KMS-11 (cell line): ENCODE results near the gene LRRC4C.

Source experiments
- H2AFZ ChIP-seq: fragments of 200-600 bp; sonication (generic); 2 replicates; pipeline ENCODE4 v1.6.1; 2016; ENCODE audit warnings: antibody characterized with exemption, mixed run types, low read depth
- H3K27ac ChIP-seq: fragments of 200-600 bp; sonication (generic); 2 replicates; pipeline ENCODE4 v1.6.1; 2016; ENCODE audit warnings: mild to moderate bottlenecking, mixed run types
- H3K27me3 ChIP-seq: fragments of 200-600 bp; sonication (generic); 2 replicates; pipeline ENCODE4 v1.6.1; 2017; ENCODE audit warnings: mild to moderate bottlenecking, low read depth, mixed run types, moderate library complexity; ENCODE audit not compliant: insufficient read depth
- H3K36me3 ChIP-seq: fragments of 200-600 bp; sonication (generic); 2 replicates; pipeline ENCODE4 v1.6.1; 2017; ENCODE audit warnings: mild to moderate bottlenecking, mixed run types; ENCODE audit not compliant: insufficient read depth
- H3K4me1 ChIP-seq: fragments of 200-600 bp; sonication (generic); 2 replicates; pipeline ENCODE4 v1.6.1; 2016; ENCODE audit warnings: mild to moderate bottlenecking, low read depth, mixed run types; ENCODE audit not compliant: poor library complexity, severe bottlenecking
- H3K4me2 ChIP-seq: fragments of 200-600 bp; sonication (generic); 2 replicates; pipeline ENCODE4 v1.7.0; 2016; ENCODE audit warnings: mild to moderate bottlenecking, mixed run types
- H3K4me3 ChIP-seq: fragments of 200-600 bp; sonication (generic); IDR thresholded peaks from 2 replicates; pipeline ENCODE4 v1.6.1; 2017; ENCODE audit warnings: low read depth, low read length, mixed read lengths; ENCODE audit not compliant: insufficient read depth
- H3K79me2 ChIP-seq: fragments of 200-600 bp; sonication (generic); 2 replicates; pipeline ENCODE4 v1.6.1; 2016; ENCODE audit warnings: low read depth, mixed run types; ENCODE audit not compliant: insufficient read depth
- H3K9ac ChIP-seq: fragments of 200-600 bp; sonication (generic); 2 replicates; pipeline ENCODE4 v1.6.1; 2016; ENCODE audit warnings: mild to moderate bottlenecking, mixed run types
- H4K20me1 ChIP-seq: fragments of 200-600 bp; sonication (generic); 2 replicates; pipeline ENCODE4 v1.6.1; 2016; ENCODE audit warnings: mild to moderate bottlenecking, mixed run types; ENCODE audit not compliant: insufficient read depth
- TF ChIP-seq, protein P1 (sequence below): fragments of 200-600 bp; sonication (generic); conservative IDR thresholded peaks from 2 replicates; pipeline ENCODE4 v1.6.1; 2017; ENCODE audit warnings: low read depth, mild to moderate bottlenecking, antibody characterized with exemption, low read length, moderate library complexity, mixed read lengths

The LRRC4C gene

DNA sequence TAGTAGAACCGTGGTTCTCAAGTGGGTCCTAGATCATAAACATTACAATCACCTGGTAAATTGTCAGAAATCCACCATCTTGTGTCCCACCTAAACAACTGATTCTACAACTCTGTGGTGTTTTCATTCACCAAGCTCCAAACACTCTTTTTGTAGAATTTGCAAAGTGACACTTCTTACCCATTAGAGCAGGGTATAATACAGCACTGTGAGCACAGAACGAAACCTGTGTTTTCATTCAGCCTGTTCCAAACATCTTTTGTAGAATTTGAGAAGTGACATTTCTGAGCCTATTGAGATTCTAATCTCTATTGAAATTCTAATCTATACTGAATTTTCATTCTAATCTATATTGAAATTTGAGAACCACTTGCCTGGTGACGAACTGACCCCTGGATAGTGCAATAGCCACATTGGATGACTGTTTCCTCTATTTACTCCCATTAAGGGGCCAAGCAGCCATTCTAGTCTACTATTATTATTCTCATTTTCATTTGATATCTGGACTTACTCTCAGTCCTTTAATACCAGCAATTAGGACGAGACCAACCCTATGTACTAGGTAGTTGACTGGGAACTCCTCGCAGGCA is 616.6 kb downstream of the LRRC4C start:
- no peak overlapping the region for H2AFZ ChIP-seq
- H3K4me2 ChIP-seq, result no peak overlapping the region
- H3K4me1 ChIP-seq, result no peaks in the 10 kb centered on the region
- TF ChIP-seq, protein P1, sequence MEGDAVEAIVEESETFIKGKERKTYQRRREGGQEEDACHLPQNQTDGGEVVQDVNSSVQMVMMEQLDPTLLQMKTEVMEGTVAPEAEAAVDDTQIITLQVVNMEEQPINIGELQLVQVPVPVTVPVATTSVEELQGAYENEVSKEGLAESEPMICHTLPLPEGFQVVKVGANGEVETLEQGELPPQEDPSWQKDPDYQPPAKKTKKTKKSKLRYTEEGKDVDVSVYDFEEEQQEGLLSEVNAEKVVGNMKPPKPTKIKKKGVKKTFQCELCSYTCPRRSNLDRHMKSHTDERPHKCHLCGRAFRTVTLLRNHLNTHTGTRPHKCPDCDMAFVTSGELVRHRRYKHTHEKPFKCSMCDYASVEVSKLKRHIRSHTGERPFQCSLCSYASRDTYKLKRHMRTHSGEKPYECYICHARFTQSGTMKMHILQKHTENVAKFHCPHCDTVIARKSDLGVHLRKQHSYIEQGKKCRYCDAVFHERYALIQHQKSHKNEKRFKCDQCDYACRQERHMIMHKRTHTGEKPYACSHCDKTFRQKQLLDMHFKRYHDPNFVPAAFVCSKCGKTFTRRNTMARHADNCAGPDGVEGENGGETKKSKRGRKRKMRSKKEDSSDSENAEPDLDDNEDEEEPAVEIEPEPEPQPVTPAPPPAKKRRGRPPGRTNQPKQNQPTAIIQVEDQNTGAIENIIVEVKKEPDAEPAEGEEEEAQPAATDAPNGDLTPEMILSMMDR, result no peak
- H3K36me3 ChIP-seq, result no peaks in the 10 kb centered on the region
- H3K9ac ChIP-seq, result no peak overlapping the region
- H4K20me1 ChIP-seq, result no peaks in the 10 kb centered on the region
- H3K27me3 ChIP-seq, result no peaks in the 10 kb centered on the region
- no peaks in the 10 kb centered on the region for H3K79me2 ChIP-seq
- H3K27ac ChIP-seq, result no peak overlapping the region
- H3K4me3 ChIP-seq, result no peak overlapping the region

DNA sequence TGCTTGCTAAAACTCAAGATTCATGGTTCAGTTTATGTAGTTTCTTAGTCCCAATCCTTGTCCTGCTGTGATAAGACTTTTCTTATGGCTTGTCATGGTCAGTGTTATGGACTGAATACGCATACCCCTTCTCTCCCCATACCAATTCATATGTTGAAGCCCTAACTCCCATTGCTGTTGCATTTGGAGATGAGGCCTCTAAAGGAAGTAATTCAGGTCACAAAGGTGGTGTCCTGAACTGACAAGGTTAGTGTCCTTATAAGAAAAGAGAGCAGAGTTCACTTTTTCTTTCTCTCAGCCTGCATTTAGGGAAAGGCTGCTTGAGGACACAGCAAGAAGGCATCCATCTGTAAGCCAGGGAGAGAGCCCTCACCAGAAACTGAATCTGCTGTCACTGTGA is 618.2 kb downstream of the LRRC4C start:
- no peaks in the 10 kb centered on the region for H3K36me3 ChIP-seq

DNA sequence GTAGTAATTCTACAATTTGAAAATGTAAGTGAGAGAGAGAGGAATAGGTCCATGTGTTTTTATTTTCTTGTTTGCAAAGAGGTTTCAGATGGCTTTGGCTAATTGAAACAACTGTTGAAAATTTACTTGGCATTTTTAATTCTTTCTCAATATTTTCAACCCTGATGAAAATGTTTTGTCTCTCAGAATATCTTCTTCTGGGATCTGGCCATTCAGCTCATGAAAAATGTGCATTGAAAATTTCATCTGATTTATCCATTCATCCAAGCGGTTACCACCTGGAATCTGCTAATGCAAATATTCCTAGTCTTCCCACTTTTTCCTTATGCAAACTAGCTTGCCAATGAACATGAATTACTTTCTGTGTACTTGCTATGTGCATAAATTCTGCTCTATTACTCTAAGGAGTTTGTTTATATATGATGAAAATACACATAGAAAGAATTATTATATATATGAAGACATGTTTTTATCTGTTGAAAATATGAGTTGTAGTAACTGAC is 621.2 kb downstream of the LRRC4C start:
- H3K4me3 ChIP-seq, result no peak overlapping the region
- H3K79me2 ChIP-seq, result no peaks in the 10 kb centered on the region
- H3K9ac ChIP-seq, result no peak overlapping the region
- TF ChIP-seq, protein P1, result no peak
- H3K4me1 ChIP-seq, result no peaks in the 10 kb centered on the region
- H4K20me1 ChIP-seq, result no peaks in the 10 kb centered on the region
- no peak overlapping the region for H2AFZ ChIP-seq
- no peaks in the 10 kb centered on the region for H3K27me3 ChIP-seq
- H3K36me3 ChIP-seq, result no peaks in the 10 kb centered on the region
- no peak overlapping the region for H3K4me2 ChIP-seq
- no peak overlapping the region for H3K27ac ChIP-seq

More for the DNA sequence above, 618.2 kb downstream of the LRRC4C start:
- no peaks in the 10 kb centered on the region for H3K4me1 ChIP-seq
- H3K79me2 ChIP-seq, result no peaks in the 10 kb centered on the region
- no peaks in the 10 kb centered on the region for H3K27me3 ChIP-seq
- no peaks in the 10 kb centered on the region for H4K20me1 ChIP-seq
- H3K9ac ChIP-seq, result no peak overlapping the region
- TF ChIP-seq, protein P1, result no peak
- no peak overlapping the region for H3K4me3 ChIP-seq
- H3K4me2 ChIP-seq, result no peak overlapping the region
- H3K27ac ChIP-seq, result no peak overlapping the region
- H2AFZ ChIP-seq, result no peak overlapping the region

- H3K27ac ChIP-seq, result no peak overlapping the region
- no peaks in the 10 kb centered on the region for H3K4me1 ChIP-seq
- no peaks in the 10 kb centered on the region for H3K79me2 ChIP-seq
- H3K4me3 ChIP-seq, result no peak overlapping the region
- H3K36me3 ChIP-seq, result no peaks in the 10 kb centered on the region
- H2AFZ ChIP-seq, result no peak overlapping the region
- no peaks in the 10 kb centered on the region for H4K20me1 ChIP-seq
- no peak overlapping the region for H3K4me2 ChIP-seq
- H3K27me3 ChIP-seq, result no peaks in the 10 kb centered on the region
- TF ChIP-seq, protein P1, result no peak
- H3K9ac ChIP-seq, result no peak overlapping the region
Measured at GRCh38 chr11:40827116-40827515, 632.3 kb downstream of the LRRC4C start.
